HG02840 (cell line): Measurements from ENCODE around the gene SERPINA10.
"Not testable (repeated sequence)": the region's sequence is repeated elsewhere in the genome, so short reads cannot be mapped to it uniquely, and the experiment has no call there.

Source experiments
- ATAC-seq: cut with Tn5 transposase; IDR thresholded peaks from one replicate; pipeline ENCODE4 v1.9.1; 2021; ENCODE audit warnings: mild to moderate bottlenecking, moderate library complexity, moderate number of reproducible peaks; ENCODE audit not compliant: unreplicated experiment, low FRiP score

The SERPINA10 gene

DNA sequence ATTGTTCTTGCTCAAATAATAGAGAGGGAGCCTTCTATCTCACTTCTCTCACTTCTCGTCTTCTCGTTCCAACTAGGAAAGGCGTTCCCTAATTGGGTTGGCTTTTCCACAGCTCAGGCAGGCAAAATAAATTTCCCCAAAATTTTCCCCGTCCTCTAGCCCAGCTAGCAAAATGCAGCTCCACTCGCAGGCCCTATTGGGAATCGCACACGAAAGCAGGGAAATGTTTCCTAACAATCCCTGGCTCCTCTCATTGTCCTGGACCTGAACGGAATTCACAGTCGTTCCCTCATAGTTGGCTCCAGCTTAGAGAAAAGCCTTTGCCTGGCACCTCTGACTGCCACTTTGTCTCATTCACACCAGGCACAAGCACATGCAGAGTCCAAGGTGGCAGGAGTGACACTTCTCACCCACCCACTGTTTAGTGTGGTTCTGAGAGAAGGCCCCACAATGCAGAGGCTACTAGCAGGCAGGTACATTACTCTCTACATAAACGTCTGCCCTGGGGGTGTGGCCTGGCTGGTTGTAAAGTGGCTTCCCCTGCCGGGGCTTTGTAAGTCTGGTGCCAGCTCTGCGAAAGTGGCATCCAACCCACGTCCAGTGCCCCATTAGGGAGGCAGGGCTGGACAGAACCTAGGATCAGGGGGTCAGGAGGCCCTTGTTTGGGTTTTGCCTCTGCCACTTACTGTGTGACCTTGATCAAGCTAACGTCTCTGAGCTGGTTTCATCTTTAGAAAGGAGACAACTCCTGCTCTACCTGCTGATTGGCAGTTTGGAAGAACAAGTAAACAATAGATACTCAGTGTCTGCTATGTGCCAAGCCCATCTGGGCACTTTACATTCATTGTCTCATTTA, 4.2 kb downstream of the SERPINA10 start:
- no peak for ATAC-seq

DNA sequence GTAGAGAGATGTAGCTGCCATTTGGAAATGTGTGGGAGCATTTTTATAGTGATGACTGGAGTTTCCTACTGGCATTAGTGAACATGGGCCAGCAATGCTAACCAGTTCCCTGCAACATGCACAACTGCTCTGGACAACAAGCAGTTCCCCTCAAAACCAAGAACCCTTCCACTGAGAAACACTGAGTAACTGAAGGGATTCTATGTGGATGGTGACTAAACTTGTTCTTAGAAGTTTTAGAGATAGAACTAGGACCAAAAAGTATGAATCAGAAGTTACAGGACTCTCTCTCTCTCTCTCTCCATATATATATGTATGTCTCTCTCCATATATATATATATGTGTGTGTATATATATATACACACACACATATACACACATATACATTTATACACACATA, 7.9 kb downstream of the SERPINA10 start:
- ATAC-seq: no peak

DNA sequence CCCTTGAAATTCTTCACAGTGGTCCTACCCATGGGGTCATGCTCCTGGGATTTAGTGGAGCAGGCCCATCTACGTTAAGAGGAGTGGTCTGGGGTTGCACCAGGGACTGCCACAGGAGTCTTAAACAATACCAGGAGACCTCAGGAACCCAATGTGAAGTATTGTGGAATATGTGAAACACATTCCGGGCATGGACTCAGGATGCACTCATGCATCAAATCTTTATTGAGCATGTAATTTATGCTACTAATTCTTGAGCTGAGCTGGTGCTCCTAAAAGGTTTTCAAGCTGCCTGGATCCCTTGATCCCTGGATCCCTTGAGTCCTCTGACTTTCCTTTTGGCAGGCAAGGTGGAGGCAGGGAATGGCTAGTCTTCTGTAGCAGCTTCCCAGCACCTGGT, 8.8 kb downstream of the SERPINA10 start:
- no peak for ATAC-seq

DNA sequence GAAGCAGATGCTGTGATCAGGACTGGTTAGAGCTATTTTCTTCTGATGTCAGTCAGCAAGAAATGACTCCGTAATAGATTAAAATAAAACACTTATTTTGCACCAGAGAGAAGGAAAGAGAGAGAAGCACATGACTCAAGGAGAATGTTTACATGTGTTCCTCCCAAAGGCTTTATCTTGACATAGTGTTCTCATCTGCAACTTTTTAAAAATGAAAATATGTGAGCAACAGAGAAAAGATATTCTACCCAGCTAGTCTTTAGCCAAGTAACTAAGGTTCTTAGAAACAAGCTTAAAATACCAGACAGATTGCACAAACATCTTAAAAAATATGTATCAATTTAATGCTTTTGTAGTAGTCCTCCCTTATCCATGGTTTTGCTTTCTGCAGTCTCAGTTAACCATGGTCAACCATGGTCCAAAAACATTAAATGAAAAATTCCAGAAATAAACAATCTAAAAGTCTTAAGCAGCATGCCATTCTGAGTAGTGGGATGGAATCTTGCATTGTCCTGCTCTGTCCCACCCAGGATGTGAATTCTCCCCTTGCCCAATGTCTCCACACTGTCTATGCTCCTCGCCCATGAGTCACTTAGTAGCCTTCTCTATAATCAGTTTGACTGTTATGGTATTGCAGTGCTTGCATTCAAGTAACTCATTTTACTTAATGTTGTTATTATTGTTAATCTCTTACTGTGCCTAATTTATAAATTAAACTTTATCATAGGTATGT, 9.9 kb downstream of the SERPINA10 start:
- no peak for ATAC-seq

DNA sequence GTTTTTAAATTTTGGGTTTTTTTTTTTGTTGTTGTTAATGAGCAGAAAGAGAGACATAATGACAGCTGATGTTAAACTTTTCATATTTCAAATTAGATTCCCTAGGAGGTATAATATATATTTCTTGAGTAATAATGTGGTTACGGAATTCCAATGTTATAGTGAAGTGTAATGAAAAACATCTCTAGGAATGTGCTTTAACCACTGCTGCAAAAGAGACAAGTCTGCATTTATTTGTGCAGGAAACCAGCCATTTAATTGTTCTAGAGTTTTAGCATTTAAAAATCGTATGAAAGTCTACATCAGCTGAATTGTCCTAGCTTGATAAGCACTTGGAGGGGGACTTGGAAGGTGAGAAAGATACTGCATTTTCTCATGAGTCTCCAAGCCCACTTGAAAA, 14.3 kb downstream of the SERPINA10 start:
- ATAC-seq: no peak

DNA sequence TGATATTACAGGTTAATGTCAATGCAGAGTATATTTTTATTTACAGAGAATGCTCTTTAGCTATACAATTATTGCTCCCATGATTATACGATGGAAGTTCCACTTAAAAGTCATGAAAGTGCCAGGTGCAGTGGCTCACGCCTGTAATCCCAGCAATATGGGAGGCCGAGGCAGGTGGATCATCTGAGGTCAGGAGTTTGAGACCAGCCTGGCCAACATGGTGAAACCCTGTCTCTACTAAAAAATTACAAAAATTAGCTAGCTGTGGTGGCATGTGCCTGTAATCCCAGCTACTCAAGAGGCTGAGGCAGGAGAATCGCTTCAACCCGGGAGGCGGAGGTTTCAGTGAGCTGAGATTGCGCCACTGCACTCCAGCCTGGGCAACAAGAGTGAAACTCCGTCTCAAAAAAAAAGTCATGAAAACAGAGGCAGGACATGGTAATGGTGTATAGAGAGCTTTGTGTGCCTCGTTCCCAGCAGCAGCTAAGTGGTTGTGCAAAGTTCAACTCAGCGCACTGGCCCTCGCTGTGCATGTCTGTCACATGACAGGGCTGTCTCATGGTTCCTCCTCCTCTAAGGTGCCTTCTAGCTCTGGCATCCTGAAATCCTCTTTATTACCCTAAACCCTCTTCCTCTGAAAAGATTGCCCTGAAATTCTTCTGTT, 16.0 kb downstream of the SERPINA10 start:
- ATAC-seq: not testable (repeated sequence)

DNA sequence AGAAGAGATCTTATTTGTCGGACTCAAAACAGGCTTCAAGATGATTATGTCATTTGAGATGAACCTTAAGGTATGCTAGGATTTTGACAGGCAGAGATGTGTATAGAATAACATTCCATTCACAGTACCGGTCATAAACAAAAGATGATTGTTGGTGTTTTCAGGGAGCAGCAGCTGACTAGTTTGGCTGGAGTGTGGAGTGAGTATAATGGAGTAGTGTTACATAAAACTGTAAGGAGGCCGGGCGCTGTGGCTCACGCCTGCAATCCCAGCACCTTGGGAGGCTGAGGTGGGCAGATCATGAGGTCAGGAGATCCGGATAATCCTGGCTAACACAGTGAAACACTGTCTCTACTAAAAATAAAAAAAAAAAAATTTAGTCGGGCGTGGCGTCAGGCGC, 23.9 kb downstream of the SERPINA10 start:
- ATAC-seq: no peak

DNA sequence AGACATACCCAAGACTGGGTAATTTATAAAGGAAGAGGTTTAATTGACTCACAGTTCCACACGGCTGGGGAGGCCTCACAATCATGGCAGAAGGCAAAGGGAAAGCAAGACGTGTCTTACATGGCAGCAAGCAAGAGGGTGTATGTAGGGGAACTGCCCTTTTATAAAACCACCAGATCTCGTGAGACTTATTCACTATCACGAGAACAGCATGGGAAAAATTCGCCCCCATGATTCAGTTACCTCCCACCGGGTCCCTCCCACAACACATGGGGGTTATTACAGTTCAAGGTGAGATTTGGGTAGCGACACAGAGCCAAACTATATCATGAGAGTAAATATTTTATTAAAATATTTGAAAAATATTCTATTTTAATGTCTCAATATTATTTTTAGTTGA, 24.5 kb downstream of the SERPINA10 start:
- ATAC-seq: not testable (repeated sequence)

DNA sequence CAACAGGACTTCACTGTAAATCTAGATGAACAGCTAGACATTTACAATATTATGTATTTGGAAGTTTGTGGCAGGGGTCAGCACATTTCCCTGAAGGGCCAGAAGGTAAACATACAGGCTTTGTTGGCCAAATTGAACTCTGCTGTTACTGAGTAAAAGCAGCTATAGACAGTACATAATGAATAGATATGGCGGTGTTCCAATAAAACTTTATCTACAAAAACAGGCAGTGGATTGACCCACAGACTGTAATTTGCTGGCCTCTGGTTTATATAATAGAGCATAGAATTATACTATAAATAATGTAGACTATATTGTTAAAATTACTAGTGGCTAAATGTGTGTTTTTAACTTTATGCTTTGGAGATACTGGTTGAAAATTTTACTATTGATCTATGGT, 25.7 kb downstream of the SERPINA10 start:
- no peak for ATAC-seq

DNA sequence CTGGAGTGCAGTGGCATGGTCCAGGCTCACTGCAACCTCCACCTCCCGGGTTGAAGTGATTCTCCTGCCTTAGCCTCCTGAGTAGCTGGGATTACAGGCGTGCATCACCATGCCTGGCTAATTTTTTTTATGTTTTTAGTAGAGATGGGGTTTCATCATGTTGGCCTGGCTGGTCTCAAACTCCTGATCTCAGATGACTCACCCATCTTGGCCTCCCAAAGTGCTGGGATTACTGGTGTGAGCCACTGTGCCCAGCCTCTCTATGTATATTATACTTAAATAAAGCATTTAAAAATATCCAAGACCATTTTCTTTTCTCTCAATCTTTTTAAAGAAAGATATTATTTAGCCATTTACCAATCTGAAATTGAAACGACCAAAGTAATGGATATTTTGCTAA, 28.9 kb downstream of the SERPINA10 start:
- ATAC-seq: not testable (repeated sequence)

DNA sequence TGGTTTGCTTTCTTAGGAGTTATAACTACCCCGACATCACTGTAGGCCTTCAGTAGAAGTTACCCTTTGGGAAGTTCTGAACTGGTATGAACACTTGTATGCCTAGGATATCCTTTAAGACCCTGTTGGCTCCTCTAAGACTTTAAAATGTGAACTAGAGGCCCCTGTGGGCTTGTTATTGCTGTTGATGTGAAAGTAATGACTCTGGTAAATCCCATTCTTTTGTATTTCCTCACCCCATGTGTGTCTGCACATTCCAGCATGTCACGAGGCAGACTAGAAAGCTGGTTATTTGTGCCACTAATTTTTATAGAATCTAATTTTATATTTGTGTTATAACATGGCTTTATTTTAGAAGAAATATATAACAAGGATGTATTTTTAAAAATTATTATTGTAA, 48.9 kb downstream of the SERPINA10 start:
- no peak for ATAC-seq

DNA sequence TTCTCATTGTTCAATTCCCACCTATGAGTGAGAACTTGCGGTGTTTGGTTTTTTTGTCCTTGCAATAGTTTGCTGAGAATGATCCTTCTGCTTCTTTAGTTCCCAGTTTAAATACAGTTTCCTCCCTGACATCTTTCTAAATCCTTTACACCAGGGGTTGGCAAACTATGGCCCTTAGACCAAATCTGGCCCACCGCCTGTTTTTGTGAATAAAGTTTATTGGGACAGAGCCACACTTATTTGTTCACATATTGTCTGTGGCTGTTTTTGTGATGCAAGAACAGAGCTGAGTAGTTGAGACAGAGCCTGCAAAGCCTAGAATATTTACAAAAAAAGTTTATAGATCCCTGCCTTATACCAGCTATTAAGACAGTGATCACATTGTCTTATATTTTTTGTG, 53.7 kb downstream of the SERPINA10 start:
- no peak for ATAC-seq

DNA sequence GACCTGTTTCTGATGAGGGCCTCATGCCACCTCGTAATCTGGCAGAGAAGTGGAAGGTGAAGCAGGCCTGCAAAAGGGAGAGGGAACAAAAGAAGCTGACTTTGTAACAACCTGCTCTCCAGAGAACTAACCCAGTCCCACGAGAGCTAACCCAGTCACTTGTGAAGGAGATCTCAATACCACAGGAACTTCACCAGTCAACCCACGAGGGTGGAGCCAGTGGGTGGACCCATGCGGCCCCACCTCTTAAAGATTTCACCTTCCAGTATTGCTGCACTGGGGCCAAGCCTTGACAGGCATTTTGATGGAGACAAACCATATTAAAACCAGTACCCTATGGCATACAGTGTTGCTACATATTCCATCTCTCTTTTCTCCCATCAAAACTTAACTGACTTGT, 55.1 kb downstream of the SERPINA10 start:
- no peak for ATAC-seq

DNA sequence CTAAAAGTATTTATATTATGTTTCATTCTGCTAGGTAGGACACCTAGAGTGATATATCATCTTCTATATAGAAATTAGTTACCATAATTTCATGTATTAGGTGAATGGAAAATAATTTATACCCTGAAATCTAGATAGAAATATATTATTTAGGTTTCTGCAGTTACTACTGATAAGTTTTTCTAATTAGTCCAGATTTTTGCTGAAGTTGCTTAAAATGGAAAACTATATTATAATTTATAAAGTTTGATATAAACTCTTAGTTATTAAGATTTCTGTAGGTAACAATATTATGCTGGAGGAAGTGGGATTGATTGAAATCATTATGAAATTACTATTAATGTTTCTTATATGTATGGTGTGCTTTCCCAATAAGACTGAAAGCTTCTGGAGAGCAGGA, 56.0 kb downstream of the SERPINA10 start:
- no peak for ATAC-seq
